Hepatocyte (in vitro differentiated cells): Measurements from ENCODE around the gene NR4A1.

ENCODE experiments used
- EZH2 ChIP-seq: fragments of 200-600 bp; sonication (generic); IDR thresholded peaks from 2 replicates; pipeline ENCODE4 v1.6.1; 2016; ENCODE audit warnings: antibody characterized with exemption, mild to moderate bottlenecking, borderline replicate concordance
- TF ChIP-seq, protein P1 (sequence below): fragments of 200-600 bp; sonication (generic); IDR thresholded peaks from 2 replicates; pipeline ENCODE4 v1.5.1; 2016; ENCODE audit warnings: antibody characterized with exemption, mild to moderate bottlenecking; ENCODE audit not compliant: poor library complexity

DNA sequence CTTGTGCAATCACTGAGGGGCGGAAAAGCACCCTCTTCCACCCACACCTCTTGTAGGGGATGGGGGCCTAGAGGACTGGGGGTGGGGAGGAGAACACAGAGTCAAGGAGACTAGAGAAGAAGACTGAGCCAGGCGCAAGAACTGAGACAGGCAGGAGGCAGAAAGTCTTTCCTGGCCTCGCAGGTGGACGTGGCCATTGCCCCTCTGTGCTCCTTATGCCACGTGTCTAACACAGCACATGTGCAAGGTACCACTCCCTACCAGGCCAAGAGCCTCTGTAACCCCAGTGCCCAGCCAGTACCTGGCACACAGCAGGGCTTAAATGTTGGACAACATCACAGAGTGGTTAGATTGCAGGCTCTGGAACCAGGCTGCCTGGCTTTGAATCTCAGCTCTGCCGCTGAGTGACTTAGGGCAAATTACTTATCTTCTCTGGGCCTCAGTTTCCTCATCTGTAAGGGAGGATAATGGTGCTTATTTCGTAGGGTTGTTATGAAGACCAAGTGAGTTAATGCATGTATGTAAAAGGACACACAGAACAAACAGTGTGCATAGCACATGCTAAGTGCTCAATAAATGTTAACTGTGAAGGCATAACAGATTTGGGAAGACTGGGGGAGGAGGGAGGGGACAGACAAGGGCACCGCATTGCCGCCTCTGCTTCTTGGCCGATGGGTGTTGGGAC is 45.9 kb upstream of the NR4A1 start:
- TF ChIP-seq, protein P1, sequence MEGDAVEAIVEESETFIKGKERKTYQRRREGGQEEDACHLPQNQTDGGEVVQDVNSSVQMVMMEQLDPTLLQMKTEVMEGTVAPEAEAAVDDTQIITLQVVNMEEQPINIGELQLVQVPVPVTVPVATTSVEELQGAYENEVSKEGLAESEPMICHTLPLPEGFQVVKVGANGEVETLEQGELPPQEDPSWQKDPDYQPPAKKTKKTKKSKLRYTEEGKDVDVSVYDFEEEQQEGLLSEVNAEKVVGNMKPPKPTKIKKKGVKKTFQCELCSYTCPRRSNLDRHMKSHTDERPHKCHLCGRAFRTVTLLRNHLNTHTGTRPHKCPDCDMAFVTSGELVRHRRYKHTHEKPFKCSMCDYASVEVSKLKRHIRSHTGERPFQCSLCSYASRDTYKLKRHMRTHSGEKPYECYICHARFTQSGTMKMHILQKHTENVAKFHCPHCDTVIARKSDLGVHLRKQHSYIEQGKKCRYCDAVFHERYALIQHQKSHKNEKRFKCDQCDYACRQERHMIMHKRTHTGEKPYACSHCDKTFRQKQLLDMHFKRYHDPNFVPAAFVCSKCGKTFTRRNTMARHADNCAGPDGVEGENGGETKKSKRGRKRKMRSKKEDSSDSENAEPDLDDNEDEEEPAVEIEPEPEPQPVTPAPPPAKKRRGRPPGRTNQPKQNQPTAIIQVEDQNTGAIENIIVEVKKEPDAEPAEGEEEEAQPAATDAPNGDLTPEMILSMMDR = no peak
- TF ChIP-seq EZH2 = no peak
